HepG2 (cell line): ENCODE data around the gene NXPE3. TPM values are rescaled to one million over a fixed set of nuclear protein-coding genes. Genes with fewer than 3 reads are reported as not detected.
A peak's percentile ranks its signal among the peaks of the same experiment; 100 is the strongest.

Experiments used
- ATAC-seq: fragments of 200-7000 bp; cut with Tn5 transposase; 3 replicates; pipeline ENCODE4 v1.9.1; 2020; ENCODE audit warnings: mild to moderate bottlenecking, moderate library complexity
- BruUV-seq: library from RNA; stranded (reverse); fragments of 400-500 nt; replicated peaks from 2 replicates; lab custom pipeline; 2021; lab: Mats Ljungman, UMichigan
- CTCF ChIA-PET: fragments of 300-600 bp; formaldehyde crosslinking; extraction: SDS; loops from one replicate; lab custom pipeline; 2021; ENCODE audit warnings: low total read pairs, inconsistent platforms, low intra/inter-chr PET ratio; lab: Yijun Ruan, JAX
- POLR2A ChIA-PET: fragments of 350-600 bp; sonication (Branson Sonifier 250); formaldehyde crosslinking; loops from one replicate; lab custom pipeline; 2020; ENCODE audit warnings: antibody characterized with exemption, inconsistent platforms; lab: Yijun Ruan, JAX
- DNase-seq: peaks from one replicate; pipeline ENCODE4 v3.0.0-alpha.2; 2015; ENCODE audit warnings: low spot score
- FAIRE-seq: peaks from 3 replicates; lab custom pipeline; 2011; peaks lifted over from hg19 to GRCh38; lab: Jason Lieb, UNC
- H2AFZ ChIP-seq: one replicate; pipeline ENCODE4 v1.6.1; 2011; ENCODE audit warnings: low read length, inconsistent platforms
- H3K27ac ChIP-seq: fragments of 300-600 bp; 3 replicates; pipeline ENCODE4 v1.8.0; 2011; ENCODE audit warnings: mixed run types, mild to moderate bottlenecking, mixed read lengths, low read length, inconsistent platforms; ENCODE audit not compliant: insufficient read depth; ENCODE audit errors: extremely low read length
- H3K27me3 ChIP-seq, 2 experiments: fragments of 200-600 bp in 1 of 2; 2 replicates in 1 of 2; 3 replicates in 1 of 2; pipeline versions ENCODE4 v1.6.0 to v1.8.0; 2011; ENCODE audit warnings: low read length in 2 of 2, mild to moderate bottlenecking in 2 of 2, moderate library complexity in 2 of 2, inconsistent platforms in 1 of 2; ENCODE audit not compliant: insufficient read depth in 2 of 2, control insufficient read depth in 1 of 2
- H3K36me3 ChIP-seq, 2 experiments: fragments of 200-600 bp in 1 of 2; replicated peaks in 1 of 2; 2 replicates in 1 of 2; 3 replicates in 1 of 2; pipeline versions ENCODE4 v1.5.1 to v1.8.0; 2011; ENCODE audit warnings: low read length in 2 of 2, inconsistent platforms in 1 of 2; ENCODE audit not compliant: insufficient read depth in 2 of 2, control insufficient read depth in 1 of 2
- H3K4me1 ChIP-seq: 2 replicates; pipeline ENCODE4 v1.5.1; 2012; ENCODE audit warnings: low read length, inconsistent platforms; ENCODE audit not compliant: insufficient read depth
- H3K4me2 ChIP-seq: 2 replicates; pipeline ENCODE4 v1.6.0; 2011; ENCODE audit warnings: low read depth, low read length, inconsistent platforms
- H3K4me3 ChIP-seq, 3 experiments: fragments of 200-600 bp in 1 of 3; sonication (generic), shearing (Covaris generic) in 1 of 3; replicated peaks in 1 of 3; 2 replicates each; pipeline ENCODE4 v1.5.1; 2011 to 2016; ENCODE audit warnings: low read length in 3 of 3, inconsistent platforms in 2 of 3, low read depth in 2 of 3, mild to moderate bottlenecking in 2 of 3, control low read depth in 1 of 3, mixed read lengths in 1 of 3; ENCODE audit not compliant: insufficient read depth in 1 of 3
- H3K79me2 ChIP-seq: one replicate; pipeline ENCODE4 v1.6.1; 2011; ENCODE audit warnings: low read length, inconsistent platforms; ENCODE audit not compliant: insufficient read depth
- H3K9ac ChIP-seq: 2 replicates; pipeline ENCODE4 v1.6.0; 2011; ENCODE audit warnings: mild to moderate bottlenecking, low read depth, low read length, inconsistent platforms; ENCODE audit not compliant: insufficient read depth
- H3K9me3 ChIP-seq: 2 replicates; pipeline ENCODE4 v1.5.1; 2012; ENCODE audit warnings: mild to moderate bottlenecking, low read length
- H4K20me1 ChIP-seq: 2 replicates; pipeline ENCODE4 v1.6.0; 2011; ENCODE audit warnings: inconsistent platforms, mild to moderate bottlenecking, low read length, moderate library complexity; ENCODE audit not compliant: insufficient read depth
- FOXC1 ChIP-seq: sonication (generic); formaldehyde crosslinking; IDR thresholded peaks from 2 replicates; pipeline ENCODE4 v1.8.0; 2022; ENCODE audit warnings: mild to moderate bottlenecking, missing genetic modification reagents, borderline replicate concordance
- GATAD2A ChIP-seq: IDR thresholded peaks from 2 replicates; pipeline ENCODE4 v1.6.1; 2016
- MED13 ChIP-seq: sonication (generic); formaldehyde crosslinking; IDR thresholded peaks from 2 replicates; pipeline ENCODE4 v1.5.0; 2020; ENCODE audit warnings: missing genetic modification reagents
- NCOA2 ChIP-seq: sonication (generic); formaldehyde crosslinking; IDR thresholded peaks from 2 replicates; pipeline ENCODE4 v1.8.0; 2022; ENCODE audit warnings: inconsistent platforms
- NFKBIZ ChIP-seq: IDR thresholded peaks from 2 replicates; pipeline ENCODE4 v1.6.1; 2018; ENCODE audit warnings: missing genetic modification reagents, missing compliant biosample characterization
- POLR2G ChIP-seq: fragments of 200-400 bp; formaldehyde crosslinking; IDR thresholded peaks from 2 replicates; pipeline ENCODE4 v1.6.1; 2018; ENCODE audit warnings: mild to moderate bottlenecking, low read depth, low read length, moderate library complexity
- RAD51 ChIP-seq: fragments of 450-650 bp; IDR thresholded peaks from 2 replicates; pipeline ENCODE4 v1.6.1; 2016; ENCODE audit warnings: borderline replicate concordance
- SIN3A ChIP-seq: IDR thresholded peaks from 2 replicates; pipeline ENCODE4 v1.6.1; 2011; ENCODE audit warnings: low read depth, mild to moderate bottlenecking, control low read depth, low read length, borderline replicate concordance
- TGIF2 ChIP-seq: IDR thresholded peaks from 2 replicates; pipeline ENCODE4 v1.6.1; 2016; ENCODE audit warnings: control low read depth, missing compliant biosample characterization
- TRIM24 ChIP-seq: sonication (generic); formaldehyde crosslinking; IDR thresholded peaks from 2 replicates; pipeline ENCODE4 v1.8.0; 2022; ENCODE audit warnings: mild to moderate bottlenecking, missing genetic modification reagents
- ZC3H4 ChIP-seq: sonication (generic); formaldehyde crosslinking; IDR thresholded peaks from 2 replicates; pipeline ENCODE4 v1.4.0; 2020; ENCODE audit warnings: missing genetic modification reagents, borderline replicate concordance
- ZNF225 ChIP-seq: sonication (generic); formaldehyde crosslinking; IDR thresholded peaks from 2 replicates; pipeline ENCODE4 v1.4.0; 2020; ENCODE audit warnings: mild to moderate bottlenecking, missing genetic modification reagents
- ZNF30 ChIP-seq: sonication (generic); formaldehyde crosslinking; IDR thresholded peaks from 2 replicates; pipeline ENCODE4 v1.5.0; 2020; ENCODE audit warnings: mild to moderate bottlenecking, missing genetic modification reagents
- ZNF607 ChIP-seq: sonication (generic); formaldehyde crosslinking; IDR thresholded peaks from 2 replicates; pipeline ENCODE4 v1.5.1; 2020; ENCODE audit warnings: missing genetic modification reagents, mild to moderate bottlenecking, borderline replicate concordance
- ZNF775 ChIP-seq: sonication (generic); formaldehyde crosslinking; IDR thresholded peaks from 2 replicates; pipeline ENCODE4 v1.4.0; 2020; ENCODE audit warnings: missing genetic modification reagents, mild to moderate bottlenecking, moderate library complexity, borderline replicate concordance
- WGBS: methylation state at CpG from one replicate; pipeline ENCODE4 v1.1.6; 2017; ENCODE audit warnings: low lambda C conversion rate; 5-methylcytosine and 5-hydroxymethylcytosine counted together
- in situ Hi-C: cut with HindIII; loops from 2 replicates; pipeline ENCODE4 v1.10.0; 2017; ENCODE audit warnings: low pct_unique_long_range_greater_than_20kb; ENCODE audit not compliant: extremely low pct_ligation_motif_present
- intact Hi-C: fragments of 100-400 bp; cut with micrococcal nuclease; formaldehyde crosslinking; loops from one replicate; pipeline ENCODE4 v1.10.0; 2022; ENCODE audit not compliant: unreplicated experiment
- polyA plus RNA-seq, 8 experiments: library from polyadenylated mRNA; depleted of rRNA in 3 of 8; stranded (reverse) in 7 of 8; unstranded in 1 of 8; fragments of >200 nt; fragmentation: Illumina TruSeq in 4 of 8; extraction: Trizol in 4 of 8; gene quantifications; 2 replicates each; pipeline versions ENCODE4 v1.2.1 to v1.2.3, GENCODE V29; 2011 to 2016; ENCODE audit warnings: low read depth in 4 of 8, missing spikeins in 1 of 8, mixed read lengths in 1 of 8; ENCODE audit not compliant: insufficient read depth in 1 of 8
- total RNA-seq, 5 experiments: library from RNA; depleted of rRNA; stranded (reverse); fragments of >200 nt; fragmentation: Illumina TruSeq; extraction: Trizol; gene quantifications; 2 replicates each; pipeline ENCODE4 v1.2.3, GENCODE V29; 2016; ENCODE audit warnings: low read depth in 1 of 5
- TF ChIP-seq, protein P1 (sequence below): IDR thresholded peaks from 2 replicates; pipeline ENCODE4 v1.6.1; 2016; ENCODE audit warnings: mild to moderate bottlenecking, missing biosample characterization, missing genetic modification reagents
- TF ChIP-seq, protein P2 (sequence below): sonication (generic); formaldehyde crosslinking; IDR thresholded peaks from 2 replicates; pipeline ENCODE4 v1.5.0; 2020; ENCODE audit warnings: missing genetic modification reagents
- TF ChIP-seq, protein P3 (sequence below): sonication (generic); formaldehyde crosslinking; IDR thresholded peaks from 2 replicates; pipeline ENCODE4 v1.4.0; 2020; ENCODE audit warnings: missing genetic modification reagents; ENCODE audit errors: not compliant biosample characterization
- TF ChIP-seq, protein P4 (sequence below): sonication (generic); formaldehyde crosslinking; IDR thresholded peaks from 2 replicates; pipeline ENCODE4 v1.5.1; 2020; ENCODE audit warnings: missing genetic modification reagents, mild to moderate bottlenecking, borderline replicate concordance

The NXPE3 gene
- total and polyA plus RNA-seq, 2 of the 13 experiments (the other 11 are each of a cell fraction or from before 2014, with no cell fraction given) = 3.5 to 4.7 TPM

DNA sequence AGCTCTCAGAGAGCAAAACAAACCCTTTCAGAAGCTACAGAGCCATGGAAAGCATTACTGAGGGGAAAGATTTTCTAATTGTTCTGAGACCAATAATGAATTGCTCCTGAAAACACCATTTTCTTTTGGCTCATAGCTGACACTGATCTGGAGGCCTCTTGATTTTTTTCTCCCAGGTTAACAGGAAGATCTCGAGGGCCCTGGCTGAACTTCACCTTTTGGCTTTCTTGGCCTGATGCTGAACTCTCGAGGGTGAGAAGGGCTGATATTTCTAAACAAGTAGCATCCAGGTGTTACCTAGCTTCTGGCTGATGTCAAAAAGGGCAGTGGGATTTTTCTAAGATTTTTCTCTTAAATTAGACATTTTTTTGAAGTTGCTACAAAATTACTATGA is 50.4 kb downstream of the NXPE3 start:
- ChIA-PET POLR2A (interaction anchor here (2.1 kb wide), 1 partner anchor 19 kb away, joined by 8 read pairs; the partner anchor contains the start of gene NFKBIZ), CTCF (no interaction called here)
- Histone ChIP-seq H3K9ac (no peak overlapping the region), H3K4me1 (peaks cover 35% of the 10 kb centered on the region), H3K4me2 (0 out of 2 replicates have a peak overlapping the region, but pooled peaks have one; percentile 83), H3K27me3 (no peaks in the 10 kb centered on the region), H3K36me3 (no peaks in the 10 kb centered on the region), H2AFZ (no peak overlapping the region), H4K20me1 (no peaks in the 10 kb centered on the region), H3K9me3 (no peaks in the 10 kb centered on the region), H3K27ac (no peak overlapping the region), H3K4me3 (no peak overlapping the region), H3K79me2 (no peaks in the 10 kb centered on the region)
- in situ Hi-C loops (no loop called here), intact Hi-C loops (no loop called here)
- ATAC-seq (no peak), FAIRE-seq (no peak), DNase-seq (no peak)
- TF ChIP-seq TRIM24 (CRISPR knock-in tag) (no peak), ZNF225 (CRISPR knock-in tag) (no peak), TGIF2 (CRISPR knock-in tag) (no peak), ZNF607 (CRISPR knock-in tag) (no peak), RAD51 (no peak), MED13 (CRISPR knock-in tag) (no peak), POLR2G (no peak), NCOA2 (no peak), ZC3H4 (CRISPR knock-in tag) (no peak), SIN3A (no peak), ZNF30 (CRISPR knock-in tag) (no peak), GATAD2A (CRISPR knock-in tag) (no peak), NFKBIZ (CRISPR knock-in tag) (no peak), ZNF775 (CRISPR knock-in tag) (no peak), FOXC1 (CRISPR knock-in tag) (no peak)
- TF ChIP-seq, protein P1, sequence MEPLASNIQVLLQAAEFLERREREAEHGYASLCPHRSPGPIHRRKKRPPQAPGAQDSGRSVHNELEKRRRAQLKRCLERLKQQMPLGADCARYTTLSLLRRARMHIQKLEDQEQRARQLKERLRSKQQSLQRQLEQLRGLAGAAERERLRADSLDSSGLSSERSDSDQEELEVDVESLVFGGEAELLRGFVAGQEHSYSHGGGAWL (CRISPR knock-in tag) = no peak
- TF ChIP-seq, protein P2, sequence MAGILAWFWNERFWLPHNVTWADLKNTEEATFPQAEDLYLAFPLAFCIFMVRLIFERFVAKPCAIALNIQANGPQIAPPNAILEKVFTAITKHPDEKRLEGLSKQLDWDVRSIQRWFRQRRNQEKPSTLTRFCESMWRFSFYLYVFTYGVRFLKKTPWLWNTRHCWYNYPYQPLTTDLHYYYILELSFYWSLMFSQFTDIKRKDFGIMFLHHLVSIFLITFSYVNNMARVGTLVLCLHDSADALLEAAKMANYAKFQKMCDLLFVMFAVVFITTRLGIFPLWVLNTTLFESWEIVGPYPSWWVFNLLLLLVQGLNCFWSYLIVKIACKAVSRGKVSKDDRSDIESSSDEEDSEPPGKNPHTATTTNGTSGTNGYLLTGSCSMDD (CRISPR knock-in tag) = no peak
- TF ChIP-seq, protein P3, sequence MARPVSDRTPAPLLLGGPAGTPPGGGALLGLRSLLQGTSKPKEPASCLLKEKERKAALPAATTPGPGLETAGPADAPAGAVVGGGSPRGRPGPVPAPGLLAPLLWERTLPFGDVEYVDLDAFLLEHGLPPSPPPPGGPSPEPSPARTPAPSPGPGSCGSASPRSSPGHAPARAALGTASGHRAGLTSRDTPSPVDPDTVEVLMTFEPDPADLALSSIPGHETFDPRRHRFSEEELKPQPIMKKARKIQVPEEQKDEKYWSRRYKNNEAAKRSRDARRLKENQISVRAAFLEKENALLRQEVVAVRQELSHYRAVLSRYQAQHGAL (CRISPR knock-in tag) = no peak
- TF ChIP-seq, protein P4, sequence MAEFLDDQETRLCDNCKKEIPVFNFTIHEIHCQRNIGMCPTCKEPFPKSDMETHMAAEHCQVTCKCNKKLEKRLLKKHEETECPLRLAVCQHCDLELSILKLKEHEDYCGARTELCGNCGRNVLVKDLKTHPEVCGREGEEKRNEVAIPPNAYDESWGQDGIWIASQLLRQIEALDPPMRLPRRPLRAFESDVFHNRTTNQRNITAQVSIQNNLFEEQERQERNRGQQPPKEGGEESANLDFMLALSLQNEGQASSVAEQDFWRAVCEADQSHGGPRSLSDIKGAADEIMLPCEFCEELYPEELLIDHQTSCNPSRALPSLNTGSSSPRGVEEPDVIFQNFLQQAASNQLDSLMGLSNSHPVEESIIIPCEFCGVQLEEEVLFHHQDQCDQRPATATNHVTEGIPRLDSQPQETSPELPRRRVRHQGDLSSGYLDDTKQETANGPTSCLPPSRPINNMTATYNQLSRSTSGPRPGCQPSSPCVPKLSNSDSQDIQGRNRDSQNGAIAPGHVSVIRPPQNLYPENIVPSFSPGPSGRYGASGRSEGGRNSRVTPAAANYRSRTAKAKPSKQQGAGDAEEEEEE = no peak
- BruUV-seq = no TSS peak
- 90% methylated on average over 2 of the region's 2 CpGs for WGBS
